Tibial artery (tissue), 4 donors: ENCODE measurements around the gene SIMC1.

ENCODE experiments used
- DNase-seq, 2 donors: peaks; one replicate each; pipeline ENCODE4 v3.0.0-alpha.2; 2019
- H3K27ac ChIP-seq, 2 donors: fragments of 200-600 bp; sonication (generic) in 1 of 2; 1 replicate in 1 of 2; 2 replicates in 1 of 2; pipeline ENCODE4 v1.5.1; 2018 to 2019; ENCODE audit warnings: mild to moderate bottlenecking in 1 of 2
- H3K27me3 ChIP-seq, 2 donors: fragments of 200-600 bp; sonication (generic) in 1 of 2; one replicate each; pipeline versions ENCODE4 v1.5.1 to v1.6.0; 2016 to 2019
- H3K36me3 ChIP-seq, 3 donors: fragments of 200-600 bp; sonication (generic) in 2 of 3; one replicate each; pipeline ENCODE4 v1.5.1; 2016 to 2019; ENCODE audit warnings: mild to moderate bottlenecking in 2 of 3
- H3K4me1 ChIP-seq, 4 donors: fragments of 200-600 bp; sonication (generic) in 2 of 4; 1 replicate in 3 of 4; 2 replicates in 1 of 4; pipeline ENCODE4 v1.5.1; 2016 to 2019
- H3K4me3 ChIP-seq, 2 donors: fragments of 200-600 bp; sonication (generic) in 1 of 2; 1 replicate in 1 of 2; 2 replicates in 1 of 2; pipeline ENCODE4 v1.5.1; 2018 to 2019; ENCODE audit warnings: mild to moderate bottlenecking in 2 of 2
- H3K9me3 ChIP-seq, 3 donors: fragments of 200-600 bp; sonication (generic) in 1 of 3; one replicate each; pipeline ENCODE4 v1.5.1; 2016 to 2019
- intact Hi-C: fragments of 100-400 bp; cut with DNase I; formaldehyde crosslinking; loops from one replicate; pipeline ENCODE4 v1.15.0; 2023; ENCODE audit warnings: low total_unique reads
- TF ChIP-seq, protein P1 (sequence below), 2 experiments: fragments of 200-600 bp in 1 of 2; fragments of 450-650 bp in 1 of 2; IDR thresholded peaks; one replicate each; pipeline ENCODE4 v1.5.1; 2017 to 2019; ENCODE audit warnings: antibody characterized with exemption in 2 of 2, mild to moderate bottlenecking in 1 of 2, moderate library complexity in 1 of 2

Gene SIMC1

DNA sequence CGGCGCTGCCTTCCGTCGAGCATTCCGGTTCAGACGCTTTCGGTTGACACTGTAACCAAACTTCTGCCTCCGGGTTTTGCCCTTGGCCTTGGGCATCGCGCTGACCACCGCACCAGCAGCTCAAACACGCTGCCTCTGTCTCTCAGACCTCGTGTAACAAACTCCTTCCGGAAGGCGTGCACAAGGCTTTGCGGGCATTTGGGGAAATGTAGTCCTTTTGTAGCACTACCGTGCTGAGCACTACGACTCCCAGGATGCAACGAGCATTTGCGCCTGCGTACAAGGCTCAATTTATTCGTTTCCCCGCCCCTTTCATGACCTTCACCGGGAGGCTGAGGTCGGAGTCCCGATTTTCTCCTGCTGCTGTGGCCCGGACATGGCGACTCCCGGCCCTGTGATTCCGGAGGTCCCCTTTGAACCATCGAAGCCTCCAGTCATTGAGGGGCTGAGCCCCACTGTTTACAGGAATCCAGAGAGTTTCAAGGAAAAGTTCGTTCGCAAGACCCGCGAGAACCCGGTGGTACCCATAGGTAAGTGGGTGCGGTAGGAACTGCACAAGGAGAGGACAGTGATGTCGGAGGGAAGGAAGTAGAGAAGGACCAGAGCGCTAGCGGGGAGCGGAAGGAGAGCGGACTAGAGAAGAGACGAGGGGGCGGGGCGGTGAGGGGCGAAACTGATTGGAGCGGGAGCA is 150.4 kb downstream of the SIMC1 start, which contains the start of the genes HIGD2A and NOP16:
Gene HIGD2A (plus strand): TSS at position 308 of the 691 bp plus-strand sequence. CDS start 69 bp downstream, at position 377.
Gene NOP16 (minus strand): TSS at position 155 of the 691 bp plus-strand sequence. CDS start 59 bp downstream, at position 96.
- peaks cover 11 to 46% (median 39%) of the 10 kb centered on the region in 3 donors for H3K36me3 ChIP-seq
- intact Hi-C loops: no loop called here
- TF ChIP-seq, protein P1, sequence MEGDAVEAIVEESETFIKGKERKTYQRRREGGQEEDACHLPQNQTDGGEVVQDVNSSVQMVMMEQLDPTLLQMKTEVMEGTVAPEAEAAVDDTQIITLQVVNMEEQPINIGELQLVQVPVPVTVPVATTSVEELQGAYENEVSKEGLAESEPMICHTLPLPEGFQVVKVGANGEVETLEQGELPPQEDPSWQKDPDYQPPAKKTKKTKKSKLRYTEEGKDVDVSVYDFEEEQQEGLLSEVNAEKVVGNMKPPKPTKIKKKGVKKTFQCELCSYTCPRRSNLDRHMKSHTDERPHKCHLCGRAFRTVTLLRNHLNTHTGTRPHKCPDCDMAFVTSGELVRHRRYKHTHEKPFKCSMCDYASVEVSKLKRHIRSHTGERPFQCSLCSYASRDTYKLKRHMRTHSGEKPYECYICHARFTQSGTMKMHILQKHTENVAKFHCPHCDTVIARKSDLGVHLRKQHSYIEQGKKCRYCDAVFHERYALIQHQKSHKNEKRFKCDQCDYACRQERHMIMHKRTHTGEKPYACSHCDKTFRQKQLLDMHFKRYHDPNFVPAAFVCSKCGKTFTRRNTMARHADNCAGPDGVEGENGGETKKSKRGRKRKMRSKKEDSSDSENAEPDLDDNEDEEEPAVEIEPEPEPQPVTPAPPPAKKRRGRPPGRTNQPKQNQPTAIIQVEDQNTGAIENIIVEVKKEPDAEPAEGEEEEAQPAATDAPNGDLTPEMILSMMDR (IDR thresholded peaks at IDR 0.05): peak in 1 of 2 experiments; percentile 40

DNA sequence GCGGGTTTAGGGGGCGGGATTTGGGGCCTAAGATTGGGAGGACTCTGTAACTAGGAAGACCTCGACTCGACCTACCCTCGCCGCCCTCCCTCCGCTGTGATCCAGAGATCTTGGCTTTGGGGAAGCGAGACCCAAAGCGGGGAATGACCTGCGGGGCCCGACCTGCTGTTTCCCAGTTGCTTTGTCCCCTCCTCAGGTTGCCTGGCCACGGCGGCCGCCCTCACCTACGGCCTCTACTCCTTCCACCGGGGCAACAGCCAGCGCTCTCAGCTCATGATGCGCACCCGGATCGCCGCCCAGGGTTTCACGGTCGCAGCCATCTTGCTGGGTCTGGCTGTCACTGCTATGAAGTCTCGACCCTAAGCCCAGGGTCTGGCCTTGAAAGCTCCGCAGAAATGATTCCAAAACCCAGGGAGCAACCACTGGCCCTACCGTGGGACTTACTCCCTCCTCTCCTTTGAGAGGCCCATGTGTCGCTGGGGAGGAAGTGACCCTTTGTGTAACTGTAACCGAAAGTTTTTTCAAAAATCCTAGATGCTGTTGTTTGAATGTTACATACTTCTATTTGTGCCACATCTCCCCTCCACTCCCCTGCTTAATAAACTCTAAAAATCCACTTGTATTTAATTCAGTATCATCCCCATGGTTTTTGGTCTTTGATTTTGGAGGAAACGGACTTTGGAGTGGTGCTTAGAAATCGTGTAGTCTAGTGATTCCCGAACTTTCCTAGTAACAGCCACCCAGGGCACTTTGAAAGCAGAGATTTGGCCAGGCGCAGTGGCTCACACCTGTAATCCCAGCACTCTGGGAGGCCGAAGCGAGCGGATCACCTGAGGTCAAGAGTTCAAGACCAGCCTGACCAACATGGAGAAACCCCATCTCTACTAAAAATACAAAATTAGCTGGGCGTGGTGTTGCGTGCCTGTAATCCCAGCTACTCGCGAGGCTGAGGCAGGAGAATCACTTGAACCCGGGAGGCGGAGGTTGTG is 151.2 kb downstream of the SIMC1 start:
- H3K36me3 ChIP-seq: peaks cover 11 to 46% (median 39%) of the 10 kb centered on the region in 3 donors
- H3K4me3 ChIP-seq: peak overlapping the region; percentile 79 to 80
- TF ChIP-seq, protein P1 (IDR thresholded peaks at IDR 0.05): no peak
- peak overlapping the region; percentile 88 to 92 for H3K27ac ChIP-seq
- DNase-seq: no peak
- peaks cover 0 to 24% (median 20%) of the 10 kb centered on the region in 4 donors for H3K4me1 ChIP-seq
- no peaks in the 10 kb centered on the region for H3K27me3 ChIP-seq
- intact Hi-C loops: no loop called here
- H3K9me3 ChIP-seq: no peaks in the 10 kb centered on the region

More for the DNA sequence above, 150.4 kb downstream of the SIMC1 start, which contains the start of the genes HIGD2A and NOP16:
- Histone ChIP-seq H3K27ac (peak within 1 kb of the TSS; percentile 88 to 92), H3K27me3 (no peaks in the 10 kb centered on the region), H3K4me1 (peaks cover 0 to 24% (median 20%) of the 10 kb centered on the region in 4 donors), H3K4me3 (peak within 1 kb of the TSS; percentile 79 to 80), H3K9me3 (no peaks in the 10 kb centered on the region)
- peak; percentile 100 for DNase-seq

DNA sequence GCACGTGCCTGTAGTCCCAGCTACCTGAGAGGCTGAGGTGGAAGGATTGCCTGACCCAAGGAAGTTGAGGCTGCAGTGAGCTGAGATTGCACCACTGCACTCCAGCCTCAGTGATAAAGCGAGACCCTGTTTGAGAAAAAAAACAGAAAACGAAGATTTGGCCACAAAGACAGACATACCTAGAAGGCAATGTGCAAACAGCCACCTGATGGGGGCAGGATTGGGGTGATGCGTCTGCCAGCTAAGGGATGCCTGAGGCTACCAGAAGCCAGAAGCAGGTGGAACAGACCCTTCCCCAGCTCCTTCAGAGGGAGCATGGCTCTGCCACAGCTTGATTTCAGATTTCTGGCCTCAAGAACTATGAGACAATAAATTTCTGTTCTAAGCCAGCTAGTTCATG is 153.3 kb downstream of the SIMC1 start:
- Histone ChIP-seq H3K9me3 (no peaks in the 10 kb centered on the region), H3K36me3 (peaks cover 17 to 58% (median 53%) of the 10 kb centered on the region in 3 donors), H3K27ac (no peak overlapping the region), H3K4me1 (peaks cover 0 to 24% (median 20%) of the 10 kb centered on the region in 4 donors), H3K27me3 (no peaks in the 10 kb centered on the region), H3K4me3 (no peak overlapping the region)
- DNase-seq: no peak
- TF ChIP-seq, protein P1 (IDR thresholded peaks at IDR 0.05): no peak
- intact Hi-C loops: no loop called here

DNA sequence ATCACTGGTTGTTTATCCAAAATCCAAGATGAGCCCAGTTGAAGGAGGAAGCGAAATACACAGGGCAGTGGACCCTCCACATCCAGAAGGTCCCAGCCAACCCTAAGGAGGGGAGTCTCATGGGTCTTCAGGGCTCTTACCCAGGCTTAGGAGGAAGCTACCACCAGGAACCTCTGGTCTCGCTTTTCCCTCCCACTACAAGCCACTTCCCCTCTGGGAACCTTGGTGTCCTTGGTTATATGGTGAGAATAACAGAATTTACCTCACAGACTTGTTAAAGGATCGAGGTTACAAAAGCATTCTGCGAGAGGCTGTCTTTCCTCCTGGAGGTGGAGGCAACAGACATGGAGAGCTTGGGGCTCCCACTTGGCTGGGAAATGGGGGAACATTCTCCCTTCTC is 153.8 kb downstream of the SIMC1 start:
- DNase-seq: no peak
- Histone ChIP-seq H3K9me3 (no peaks in the 10 kb centered on the region), H3K4me3 (no peak overlapping the region), H3K27ac (no peak overlapping the region), H3K27me3 (no peaks in the 10 kb centered on the region), H3K36me3 (peaks cover 17 to 63% (median 58%) of the 10 kb centered on the region in 3 donors), H3K4me1 (peaks cover 0 to 19% (median 16%) of the 10 kb centered on the region in 4 donors)
- TF ChIP-seq, protein P1 (IDR thresholded peaks at IDR 0.05): no peak
- intact Hi-C loops: no loop called here

DNA sequence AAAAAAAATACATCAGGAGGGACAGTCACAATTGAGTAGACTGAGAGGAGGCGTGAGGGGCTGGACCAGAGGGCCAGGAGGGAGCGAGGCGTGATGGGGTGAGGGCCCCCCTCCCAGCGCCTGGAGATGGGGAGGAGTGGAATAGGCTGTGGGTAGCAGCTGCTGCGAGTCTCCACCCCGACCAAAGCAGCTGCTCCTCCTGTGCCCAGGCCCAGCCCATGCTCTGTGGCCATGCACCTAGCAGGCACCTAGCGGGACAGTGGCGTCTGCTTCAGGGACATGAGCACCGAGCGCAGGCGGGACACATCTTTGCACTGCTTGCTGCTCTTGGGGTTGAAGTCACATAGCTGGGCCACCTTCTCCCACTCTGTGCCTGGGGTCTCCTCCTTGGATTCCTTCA is 154.3 kb downstream of the SIMC1 start:
- H3K36me3 ChIP-seq: peaks cover 17 to 68% (median 63%) of the 10 kb centered on the region in 3 donors

More for the DNA sequence above, 154.3 kb downstream of the SIMC1 start:
- H3K4me1 ChIP-seq: peaks cover 0 to 15% (median 11%) of the 10 kb centered on the region in 4 donors
- no peaks in the 10 kb centered on the region for H3K9me3 ChIP-seq
- H3K27ac ChIP-seq: no peak overlapping the region
- H3K4me3 ChIP-seq: no peak overlapping the region
- TF ChIP-seq, protein P1 (IDR thresholded peaks at IDR 0.05): no peak
- H3K27me3 ChIP-seq: no peaks in the 10 kb centered on the region
- no peak for DNase-seq
- intact Hi-C loops: no loop called here
